ENCODE data around the gene NOP56.

NOP56 gene

DNA sequence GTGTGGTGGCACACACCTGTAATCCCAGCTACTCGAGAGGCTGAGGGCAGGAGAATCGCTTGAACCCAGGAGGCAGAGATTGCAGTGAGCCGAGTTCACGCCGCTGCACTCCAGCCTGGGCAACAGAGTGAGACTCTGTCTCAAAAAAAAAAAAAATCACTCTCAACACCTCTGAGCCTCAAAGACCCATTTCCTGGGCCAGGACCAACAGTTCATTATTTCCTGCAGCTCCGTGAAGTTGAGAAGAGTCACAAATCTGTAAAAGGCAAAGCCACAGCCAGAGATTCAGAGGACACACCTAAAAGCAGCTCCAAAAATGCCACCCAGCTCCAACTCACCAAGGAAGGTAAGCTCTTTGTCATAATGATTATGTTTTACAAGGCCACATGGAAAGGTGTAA lies 15.2 kb upstream of the NOP56 start:
- no peak for DNase-seq (ENCODE audit: low read depth)
- H3K4me3 ChIP-seq (ENCODE audit: low read depth, low read length): no peak overlapping the region

- no peak for DNase-seq (ENCODE audit: low read depth)
- no peak overlapping the region for H3K4me3 ChIP-seq (ENCODE audit: low read depth, low read length)
These were observed 12.2 kb upstream of the NOP56 start for GRCh38 chr20:2640260-2640659.

GRCh38 chr20:2640899-2641298 lies 11.5 kb upstream of the NOP56 start:
- H3K4me3 ChIP-seq (ENCODE audit: low read depth, low read length): no peak overlapping the region
- DNase-seq (ENCODE audit: low read depth): no peak

- DNase-seq (ENCODE audit: low read depth): no peak
- no peak overlapping the region for H3K4me3 ChIP-seq (ENCODE audit: low read depth, low read length)
These were observed 8.7 kb upstream of the NOP56 start for GRCh38 chr20:2643708-2644107.

GRCh38 chr20:2652724-2653555 lies 508 bp downstream of the NOP56 start:
- H3K4me3 ChIP-seq (ENCODE audit: low read depth, low read length): peak overlapping the region; percentile 87
- no peak for DNase-seq (ENCODE audit: low read depth)

GRCh38 chr20:2653556-2654383 lies 1.3 kb downstream of the NOP56 start:
- DNase-seq (ENCODE audit: low read depth): no peak
- peak overlapping the region; percentile 87 for H3K4me3 ChIP-seq (ENCODE audit: low read depth, low read length)

DNA sequence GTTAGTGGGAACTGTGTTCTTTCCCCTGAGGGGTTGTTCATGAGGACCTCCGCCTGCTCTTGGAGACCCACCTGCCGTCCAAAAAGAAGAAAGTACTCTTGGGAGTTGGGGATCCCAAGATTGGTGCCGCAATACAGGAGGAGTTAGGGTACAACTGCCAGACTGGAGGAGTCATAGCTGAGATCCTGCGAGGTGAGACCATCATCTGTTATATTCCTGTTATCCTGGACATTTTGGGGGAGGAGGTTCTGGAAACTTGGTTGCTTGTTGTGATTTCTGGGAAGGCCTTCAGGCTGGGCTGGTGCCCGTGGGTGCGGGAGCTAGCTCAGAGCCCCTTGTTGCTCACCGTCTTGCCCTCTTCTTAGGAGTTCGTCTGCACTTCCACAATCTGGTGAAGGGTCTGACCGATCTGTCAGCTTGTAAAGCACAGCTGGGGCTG lies 2.0 kb downstream of the NOP56 start:
- DNase-seq (ENCODE audit: low read depth): no peak
- peak overlapping the region; percentile 87 for H3K4me3 ChIP-seq (ENCODE audit: low read depth, low read length)

DNA sequence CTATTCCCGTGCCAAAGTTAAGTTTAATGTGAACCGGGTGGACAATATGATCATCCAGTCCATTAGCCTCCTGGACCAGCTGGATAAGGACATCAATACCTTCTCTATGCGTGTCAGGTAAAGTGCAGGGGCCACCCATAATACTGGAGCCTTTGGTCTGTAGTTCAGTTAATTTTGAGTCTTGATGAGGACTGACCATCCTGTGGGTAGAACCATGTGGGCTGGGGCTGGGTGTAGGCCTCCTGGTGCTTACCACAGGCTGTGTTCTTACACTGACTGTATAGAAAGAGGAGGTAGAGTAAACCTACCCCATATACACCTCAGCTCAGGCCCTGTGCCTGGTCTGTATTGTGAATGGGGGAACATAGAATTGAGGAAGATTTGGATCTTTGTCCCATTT lies 2.4 kb downstream of the NOP56 start:
- no peak overlapping the region for H3K4me3 ChIP-seq (ENCODE audit: low read depth, low read length)
- no peak for DNase-seq (ENCODE audit: low read depth)

DNA sequence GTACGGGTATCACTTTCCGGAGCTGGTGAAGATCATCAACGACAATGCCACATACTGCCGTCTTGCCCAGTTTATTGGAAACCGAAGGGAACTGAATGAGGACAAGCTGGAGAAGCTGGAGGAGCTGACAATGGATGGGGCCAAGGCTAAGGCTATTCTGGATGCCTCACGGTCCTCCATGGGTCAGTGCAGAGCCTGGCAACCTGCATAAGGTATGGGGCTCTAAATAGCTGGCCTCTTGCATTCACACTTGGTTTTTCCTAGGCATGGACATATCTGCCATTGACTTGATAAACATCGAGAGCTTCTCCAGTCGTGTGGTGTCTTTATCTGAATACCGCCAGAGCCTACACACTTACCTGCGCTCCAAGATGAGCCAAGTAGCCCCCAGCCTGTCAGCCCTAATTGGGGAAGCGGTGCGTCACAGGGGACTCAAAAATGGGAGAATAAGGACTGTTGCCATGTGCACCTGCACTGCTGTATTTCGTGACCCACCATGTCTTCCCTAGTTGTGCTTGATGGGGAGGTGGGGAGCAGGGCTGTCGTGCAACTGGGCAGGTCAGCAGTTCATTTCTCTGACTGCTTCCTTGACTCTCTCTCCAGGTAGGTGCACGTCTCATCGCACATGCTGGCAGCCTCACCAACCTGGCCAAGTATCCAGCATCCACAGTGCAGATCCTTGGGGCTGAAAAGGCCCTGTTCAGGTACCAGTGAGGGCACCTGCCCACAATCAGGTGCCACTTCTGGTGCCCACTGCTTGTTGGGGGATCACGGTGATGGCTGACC lies 3.1 kb downstream of the NOP56 start:
- no peak overlapping the region for H3K4me3 ChIP-seq (ENCODE audit: low read depth, low read length)
- DNase-seq (ENCODE audit: low read depth): no peak

- H3K4me3 ChIP-seq (ENCODE audit: low read depth, low read length): no peak overlapping the region
- DNase-seq (ENCODE audit: low read depth): no peak
These were observed 4.2 kb downstream of the NOP56 start for GRCh38 chr20:2656471-2657117.

DNA sequence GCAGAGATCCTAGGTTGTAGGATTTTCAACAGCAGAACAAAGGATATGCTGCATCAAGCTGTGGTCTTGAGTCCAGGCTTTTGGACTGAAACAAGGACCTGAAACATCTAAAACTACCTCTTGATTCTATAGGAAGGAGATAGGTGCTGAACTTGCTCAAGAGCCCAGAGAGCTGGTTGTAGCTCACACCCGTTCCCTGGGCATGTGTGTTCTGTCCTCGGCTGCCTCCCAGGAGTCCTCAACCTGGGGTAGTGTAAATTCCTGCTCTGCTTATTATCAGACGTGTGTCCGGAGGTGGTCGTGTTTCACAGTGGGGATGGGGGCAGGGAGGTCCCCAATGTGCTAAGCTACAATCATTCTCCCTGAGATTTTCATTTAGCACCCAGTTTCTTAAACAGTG lies 4.8 kb downstream of the NOP56 start:
- DNase-seq (ENCODE audit: low read depth): no peak
- no peak overlapping the region for H3K4me3 ChIP-seq (ENCODE audit: low read depth, low read length)

GRCh38 chr20:2657674-2658073 lies 5.2 kb downstream of the NOP56 start:
- DNase-seq (ENCODE audit: low read depth): no peak
- no peak overlapping the region for H3K4me3 ChIP-seq (ENCODE audit: low read depth, low read length)

DNA sequence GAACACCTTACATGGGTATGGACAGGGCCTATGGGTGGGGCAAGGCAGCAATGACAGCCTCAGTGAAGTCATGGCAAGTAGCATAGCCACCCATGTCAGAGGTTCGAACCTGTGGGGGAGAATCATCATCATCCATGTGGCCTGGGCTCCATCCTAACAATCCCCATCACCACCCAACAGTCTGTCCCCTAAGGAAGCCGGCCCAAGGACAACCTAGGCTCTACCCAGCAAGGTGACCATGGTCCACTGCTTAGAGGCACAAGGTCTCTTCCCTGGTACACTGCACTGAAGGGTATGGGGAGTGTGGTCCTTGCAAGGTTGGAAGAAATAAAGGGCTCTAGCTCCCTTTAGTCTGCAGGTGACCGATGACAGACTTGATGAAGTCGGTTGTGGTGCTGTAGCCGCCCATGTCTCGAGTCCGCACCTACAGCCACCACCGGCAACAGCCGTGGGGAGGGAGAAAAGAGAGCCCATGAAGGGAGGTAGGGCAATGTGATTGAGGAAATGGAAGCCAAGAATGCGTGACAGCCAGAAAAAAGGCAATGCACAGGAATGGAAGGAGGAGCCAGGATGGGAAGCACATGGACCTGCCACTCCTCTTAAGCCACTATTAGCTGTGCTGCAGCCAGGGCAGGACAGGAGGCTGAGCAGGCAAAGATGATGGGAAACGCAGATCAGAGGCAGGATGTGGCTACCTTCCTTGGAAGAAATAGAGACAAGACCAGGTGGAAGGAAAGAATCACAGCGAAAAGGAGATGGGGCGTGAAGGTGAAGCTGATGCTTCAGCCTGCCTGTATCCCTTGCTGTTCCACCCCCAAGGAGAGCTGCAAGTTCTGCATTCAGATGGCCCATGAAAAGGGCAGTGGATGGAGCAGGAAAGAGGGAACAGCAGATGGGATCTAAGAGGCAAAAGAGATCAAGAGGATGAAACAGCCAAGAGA lies 6.3 kb downstream of the NOP56 start:
- no peak overlapping the region for H3K4me3 ChIP-seq (ENCODE audit: low read depth, low read length)
- no peak for DNase-seq (ENCODE audit: low read depth)

DNA sequence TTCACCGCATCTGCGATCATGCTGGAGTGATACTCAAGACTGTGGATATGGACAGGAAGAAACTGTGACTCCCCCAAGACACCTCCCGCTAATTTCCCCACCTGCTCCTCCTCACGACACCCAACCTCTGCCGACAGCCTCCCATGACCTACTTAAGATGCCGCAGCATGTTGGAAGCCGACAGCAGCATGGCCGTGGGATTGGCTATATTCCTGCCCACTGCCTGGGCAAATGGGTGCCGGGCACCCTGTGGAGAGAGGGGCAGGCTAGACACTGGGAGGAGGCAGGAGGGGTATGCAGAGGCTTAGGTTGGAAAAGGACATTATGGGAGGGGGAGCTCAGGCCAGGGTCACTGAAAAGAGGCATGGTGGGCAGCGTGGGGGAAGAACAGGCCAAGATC lies 7.1 kb downstream of the NOP56 start:
- DNase-seq (ENCODE audit: low read depth): no peak
- no peak overlapping the region for H3K4me3 ChIP-seq (ENCODE audit: low read depth, low read length)

GRCh38 chr20:2663364-2663886 lies 11.0 kb downstream of the NOP56 start:
- peak overlapping the region; percentile 65 for H3K4me3 ChIP-seq (ENCODE audit: low read depth, low read length)
- no peak for DNase-seq (ENCODE audit: low read depth)

- DNase-seq (ENCODE audit: low read depth): peak; percentile 69
- H3K4me3 ChIP-seq (ENCODE audit: low read depth, low read length): peak within 1 kb of the TSS; percentile 65
These were observed 11.7 kb downstream of the NOP56 start, which contains the start of gene IDH3B for GRCh38 chr20:2663887-2664719. Gene IDH3B (minus strand): TSS chr20:2664216. CDS start chr20:2664188, 28 bp downstream.

GRCh38 chr20:2671977-2672376 lies 19.5 kb downstream of the NOP56 start:
- H3K4me3 ChIP-seq (ENCODE audit: low read depth, low read length): no peak overlapping the region
- DNase-seq (ENCODE audit: low read depth): no peak
